Fibroblast of lung (primary cell): Measurements from ENCODE around the gene SLC27A5.
"Not testable (repeated sequence)": the region's sequence is repeated elsewhere in the genome, so short reads cannot be mapped to it uniquely, and the experiment has no call there.

Experiments
- EZH2 ChIP-seq: IDR thresholded peaks from 2 replicates; pipeline ENCODE4 v1.5.1; 2012; ENCODE audit warnings: low read length, control low read depth, mild to moderate bottlenecking; ENCODE audit errors: missing control alignments
- TF ChIP-seq, protein P1 (sequence below), 2 donors: IDR thresholded peaks in 1 of 2; conservative IDR thresholded peaks in 1 of 2; 1 replicate in 1 of 2; 2 replicates in 1 of 2; pipeline ENCODE4 v1.5.1; 2011 to 2012; ENCODE audit warnings: low read length in 2 of 2, control low read depth in 1 of 2, inconsistent platforms in 1 of 2, low read depth in 1 of 2, mild to moderate bottlenecking in 1 of 2

DNA sequence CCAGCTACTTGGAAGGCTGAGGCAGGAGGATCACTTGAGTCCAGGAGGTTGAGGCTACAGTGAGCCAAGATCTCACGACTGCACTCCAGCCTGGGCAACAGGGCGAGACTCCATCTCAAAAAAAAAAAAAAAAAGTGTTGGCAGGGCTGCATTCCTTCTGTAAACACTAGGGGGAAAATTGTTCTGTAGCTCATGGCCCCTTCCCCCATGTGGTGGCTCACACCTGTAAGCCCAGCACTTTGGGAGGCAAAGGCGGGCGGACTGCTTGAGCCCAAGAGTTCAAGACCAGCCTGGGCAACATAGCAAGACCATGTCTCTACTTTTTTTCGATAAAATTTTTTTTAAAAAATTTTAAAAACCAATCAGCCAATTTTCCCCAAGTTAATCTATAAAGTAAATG, 27.4 kb downstream of the SLC27A5 start:
- TF ChIP-seq EZH2, result not testable (repeated sequence)
- TF ChIP-seq, protein P1, sequence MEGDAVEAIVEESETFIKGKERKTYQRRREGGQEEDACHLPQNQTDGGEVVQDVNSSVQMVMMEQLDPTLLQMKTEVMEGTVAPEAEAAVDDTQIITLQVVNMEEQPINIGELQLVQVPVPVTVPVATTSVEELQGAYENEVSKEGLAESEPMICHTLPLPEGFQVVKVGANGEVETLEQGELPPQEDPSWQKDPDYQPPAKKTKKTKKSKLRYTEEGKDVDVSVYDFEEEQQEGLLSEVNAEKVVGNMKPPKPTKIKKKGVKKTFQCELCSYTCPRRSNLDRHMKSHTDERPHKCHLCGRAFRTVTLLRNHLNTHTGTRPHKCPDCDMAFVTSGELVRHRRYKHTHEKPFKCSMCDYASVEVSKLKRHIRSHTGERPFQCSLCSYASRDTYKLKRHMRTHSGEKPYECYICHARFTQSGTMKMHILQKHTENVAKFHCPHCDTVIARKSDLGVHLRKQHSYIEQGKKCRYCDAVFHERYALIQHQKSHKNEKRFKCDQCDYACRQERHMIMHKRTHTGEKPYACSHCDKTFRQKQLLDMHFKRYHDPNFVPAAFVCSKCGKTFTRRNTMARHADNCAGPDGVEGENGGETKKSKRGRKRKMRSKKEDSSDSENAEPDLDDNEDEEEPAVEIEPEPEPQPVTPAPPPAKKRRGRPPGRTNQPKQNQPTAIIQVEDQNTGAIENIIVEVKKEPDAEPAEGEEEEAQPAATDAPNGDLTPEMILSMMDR (conservative IDR thresholded peaks at IDR 0.05 in 1 of 2, IDR thresholded peaks at IDR 0.05 in 1 of 2; ENCODE audit: low read depth in 1 of 2, low read length in 2 of 2), result not testable (repeated sequence)
